GM21529 (cell line): ENCODE measurements around the gene SRRM3.
A peak's percentile ranks its signal among the peaks of the same experiment; 100 is the strongest.
"Not testable (repeated sequence)": the region's sequence is repeated elsewhere in the genome, so short reads cannot be mapped to it uniquely, and the experiment has no call there.

Experiments
- ATAC-seq: cut with Tn5 transposase; IDR thresholded peaks from one replicate; pipeline ENCODE4 v1.9.1; 2021; ENCODE audit not compliant: unreplicated experiment

The SRRM3 gene, protein sequence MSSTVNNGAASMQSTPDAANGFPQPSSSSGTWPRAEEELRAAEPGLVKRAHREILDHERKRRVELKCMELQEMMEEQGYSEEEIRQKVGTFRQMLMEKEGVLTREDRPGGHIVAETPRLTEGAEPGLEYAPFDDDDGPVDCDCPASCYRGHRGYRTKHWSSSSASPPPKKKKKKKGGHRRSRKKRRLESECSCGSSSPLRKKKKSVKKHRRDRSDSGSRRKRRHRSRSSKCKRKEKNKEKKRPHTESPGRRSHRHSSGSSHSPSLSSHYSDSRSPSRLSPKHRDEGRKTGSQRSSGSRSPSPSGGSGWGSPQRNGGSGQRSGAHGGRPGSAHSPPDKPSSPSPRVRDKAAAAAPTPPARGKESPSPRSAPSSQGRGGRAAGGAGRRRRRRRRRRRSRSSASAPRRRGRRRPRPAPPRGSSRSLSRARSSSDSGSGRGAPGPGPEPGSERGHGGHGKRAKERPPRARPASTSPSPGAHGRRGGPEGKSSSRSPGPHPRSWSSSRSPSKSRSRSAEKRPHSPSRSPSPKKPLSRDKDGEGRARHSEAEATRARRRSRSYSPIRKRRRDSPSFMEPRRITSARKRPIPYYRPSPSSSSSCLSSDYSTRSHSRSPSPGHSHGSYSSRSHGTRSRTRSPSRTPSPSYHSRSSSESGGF

DNA sequence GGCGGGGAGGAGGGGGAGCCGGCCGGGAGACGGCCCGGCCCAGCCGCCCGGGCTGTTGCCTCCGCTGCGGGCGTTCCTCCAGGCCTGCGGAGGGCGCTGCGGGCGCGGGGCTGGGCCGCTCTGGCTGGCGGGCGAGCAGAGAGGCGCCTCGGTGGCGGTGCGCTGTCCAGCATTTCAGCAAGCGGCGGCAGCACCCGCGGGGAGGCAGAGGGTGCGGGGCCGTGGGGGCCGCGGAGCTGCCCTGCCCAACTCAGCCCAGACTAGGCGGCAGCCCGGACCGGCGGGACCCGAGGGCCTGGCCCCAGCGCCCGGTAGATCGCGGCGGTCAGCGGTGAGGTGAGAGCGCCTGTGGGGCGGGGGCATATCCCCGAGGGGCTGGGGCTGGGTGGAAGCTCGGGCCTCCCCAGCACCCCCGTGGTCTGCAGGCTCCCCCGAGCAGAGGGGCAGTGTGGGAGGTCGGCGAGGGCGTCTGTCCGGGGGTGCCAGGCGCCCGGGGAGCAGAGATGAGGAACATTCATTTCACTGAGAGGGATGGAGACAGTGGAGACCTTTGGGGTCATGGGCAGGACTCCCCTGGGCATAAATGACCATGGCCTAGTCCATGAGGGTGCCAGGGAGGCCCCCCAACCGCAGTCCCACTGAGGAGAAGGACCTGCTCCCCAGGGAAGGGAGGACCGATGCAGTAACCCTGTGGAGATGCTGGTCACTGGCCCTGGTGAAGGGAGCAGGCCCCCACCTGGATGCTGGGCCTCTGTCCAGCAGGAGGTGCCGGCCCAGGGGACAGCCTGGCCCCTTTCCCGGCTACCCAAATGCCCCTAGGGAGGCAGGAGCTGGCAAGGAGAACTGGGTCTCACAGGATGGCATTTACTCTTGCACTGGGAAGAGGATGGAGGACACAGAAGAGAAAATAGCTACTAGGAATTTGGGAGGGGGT, at the start of gene SRRM3:
SRRM3 (plus strand) TSS at position 165 of the 934 bp plus-strand sequence. CDS start 33,171 bp downstream, outside the sequence.
- ATAC-seq = peak; percentile 59

DNA sequence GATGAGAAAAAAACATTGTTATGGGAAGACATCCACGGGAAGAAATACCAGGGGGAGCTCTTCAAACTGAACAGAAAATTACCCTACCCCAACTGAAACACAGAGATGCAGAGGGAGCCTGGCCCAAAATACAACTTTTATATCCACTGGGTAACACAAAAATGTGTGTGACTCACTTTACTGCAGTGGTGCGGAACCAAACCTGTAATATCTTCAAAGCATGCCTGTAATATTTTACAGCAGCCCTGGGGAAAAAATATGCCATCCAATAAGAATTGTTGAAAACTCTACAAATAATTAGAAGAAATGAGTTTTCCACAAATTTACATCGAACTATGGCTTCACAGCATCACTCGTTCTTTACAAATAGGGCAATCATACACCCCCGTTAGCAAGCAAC, 49.8 kb upstream of the SRRM3 start:
- ATAC-seq = no peak

DNA sequence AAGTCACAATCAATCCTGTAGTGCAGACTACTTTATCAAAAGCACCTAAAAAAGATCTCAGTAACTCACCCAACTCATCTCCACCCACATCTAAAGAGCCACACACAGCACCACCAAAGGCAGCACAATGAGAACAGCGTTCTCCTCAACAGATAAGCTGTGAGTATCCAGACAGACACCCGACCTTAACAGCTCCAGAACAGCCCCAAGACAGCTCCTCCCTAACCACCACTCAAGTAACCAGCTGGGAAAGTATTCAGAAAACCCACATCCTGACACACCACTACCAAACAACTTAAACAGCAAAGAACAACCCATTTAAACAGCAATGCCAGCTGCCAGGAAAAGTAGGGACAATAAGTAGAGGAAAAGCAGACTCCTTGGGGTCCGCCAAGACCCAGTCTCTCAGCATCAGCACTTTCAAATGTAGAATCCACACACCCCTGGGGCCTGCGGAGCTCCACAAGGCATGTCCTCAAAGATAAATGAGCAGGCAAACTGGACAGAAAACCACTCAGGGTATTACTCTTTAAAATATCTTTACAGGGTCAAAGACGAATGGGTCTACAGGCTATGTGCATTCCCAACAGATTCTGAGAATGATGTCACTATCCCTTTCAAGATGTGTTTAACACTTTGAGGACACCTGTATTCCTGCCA, 48.0 kb upstream of the SRRM3 start:
- not testable (repeated sequence) for ATAC-seq

DNA sequence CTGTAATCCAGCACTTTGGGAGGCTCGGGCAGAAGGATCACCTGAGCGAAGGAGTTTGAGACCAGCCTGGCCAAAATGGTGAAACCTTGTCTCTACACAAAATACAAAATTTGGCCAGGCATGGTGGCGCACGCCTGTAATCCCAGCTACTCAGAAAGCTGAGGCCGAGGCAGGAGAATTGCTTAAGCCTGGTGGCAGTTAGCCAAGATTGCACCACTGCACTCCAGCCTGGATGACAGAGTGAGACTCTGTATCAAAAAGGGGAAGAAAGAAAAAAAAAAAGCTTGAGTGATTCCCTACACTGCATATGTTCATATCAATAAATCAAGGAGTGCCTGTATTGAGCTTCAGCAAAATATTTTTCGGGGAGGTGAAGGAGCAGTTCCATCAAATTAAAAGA, 45.8 kb upstream of the SRRM3 start:
- ATAC-seq = no peak

DNA sequence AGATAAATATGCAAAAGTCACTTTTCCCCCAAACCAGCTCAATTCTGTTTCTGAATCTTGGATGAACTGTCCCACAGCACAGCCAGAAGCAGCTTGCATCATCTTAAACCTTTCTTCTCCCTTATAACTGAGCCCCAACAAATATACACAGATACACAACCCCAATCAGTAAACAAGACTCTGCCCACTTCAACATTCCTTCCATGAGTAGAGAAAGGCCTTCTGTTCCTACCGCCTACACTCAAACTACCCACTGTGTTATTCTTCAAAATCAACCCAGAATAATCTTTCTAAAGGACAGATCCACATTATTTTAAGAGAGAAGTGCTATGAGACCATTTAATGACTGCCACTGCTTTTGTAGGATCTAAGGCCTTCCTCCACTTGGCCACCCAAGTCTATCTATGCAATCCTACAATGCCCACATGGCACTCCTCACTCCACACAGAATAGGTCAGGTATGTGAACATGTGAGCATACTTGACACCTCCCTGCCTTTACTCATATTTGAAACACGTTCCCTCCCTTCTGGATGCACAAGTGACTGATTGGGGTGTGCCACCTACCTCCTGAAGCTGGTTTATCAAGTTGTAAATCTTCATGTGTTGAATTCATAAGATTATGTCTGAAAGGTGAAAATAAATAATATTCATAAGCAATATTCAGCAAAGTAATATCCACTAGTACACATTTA, 44.6 kb upstream of the SRRM3 start:
- ATAC-seq = not testable (repeated sequence)

DNA sequence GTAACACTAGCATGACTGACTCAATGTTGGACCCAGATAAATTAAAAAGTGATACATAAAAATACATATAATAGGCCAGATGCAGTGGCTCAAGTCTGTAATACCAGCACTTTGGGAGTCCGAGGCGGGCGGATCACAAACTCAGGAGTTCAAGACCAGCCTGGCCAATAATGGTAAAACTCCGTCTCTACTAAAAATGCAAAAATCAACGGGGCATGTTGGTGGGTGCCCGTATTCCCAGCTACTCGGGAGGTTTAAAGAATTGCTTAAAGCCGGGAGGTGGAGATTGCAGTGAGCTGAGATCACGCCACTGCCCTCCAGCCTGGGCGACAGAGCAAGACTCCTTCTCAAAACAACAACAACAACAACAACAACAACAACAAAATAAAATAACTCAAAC, 43.3 kb upstream of the SRRM3 start:
- ATAC-seq = not testable (repeated sequence)

DNA sequence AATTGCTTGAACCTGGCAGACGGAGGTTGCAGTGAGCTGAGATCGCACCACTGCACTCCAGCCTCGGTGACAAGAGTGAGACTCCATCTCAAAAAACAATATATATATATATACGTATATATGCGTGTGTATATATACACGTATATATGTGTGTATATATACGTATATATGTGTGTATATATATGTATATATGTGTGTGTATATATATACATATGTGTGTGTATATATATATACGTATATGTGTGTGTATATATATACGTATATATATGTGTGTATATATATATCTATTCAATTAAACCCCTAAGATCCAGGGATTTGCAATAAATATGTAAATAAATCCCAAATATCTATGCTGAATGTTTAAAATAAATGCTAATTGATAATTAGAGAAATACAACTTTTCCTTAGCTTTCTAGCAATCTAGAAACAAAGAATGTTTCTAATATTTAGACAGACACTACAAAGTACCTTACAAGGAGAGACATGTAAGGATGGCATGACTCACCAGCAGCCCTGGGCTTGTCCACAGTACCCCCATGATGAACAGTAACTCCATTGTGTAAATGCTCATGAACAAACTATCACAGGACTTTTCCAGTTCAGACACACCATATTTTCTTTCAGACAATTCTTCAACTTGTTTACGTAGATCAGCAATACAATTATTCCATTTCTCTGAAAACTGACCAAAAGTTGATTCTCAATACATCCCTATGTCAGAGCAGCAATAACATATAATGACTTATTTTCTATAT, 39.1 kb upstream of the SRRM3 start:
- ATAC-seq = not testable (repeated sequence)

DNA sequence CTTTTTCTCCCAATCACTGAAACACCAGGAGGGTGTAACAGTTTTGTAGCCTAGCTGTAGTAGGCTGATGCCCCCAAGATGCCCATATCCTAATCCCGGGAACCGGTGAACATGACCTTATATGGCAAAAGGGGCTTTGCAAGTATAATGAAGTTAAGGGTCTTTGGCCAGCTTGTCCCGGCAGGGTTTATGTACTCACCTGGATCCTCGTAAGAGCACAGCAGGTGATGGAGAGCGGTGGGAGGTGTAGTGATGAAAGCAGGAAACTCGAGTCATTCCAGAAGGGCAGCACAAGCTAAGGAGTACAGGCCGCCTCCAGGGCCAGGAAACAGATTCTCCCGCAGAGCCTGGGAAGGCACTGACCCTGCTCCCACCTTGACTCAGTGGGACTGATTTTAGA, 37.9 kb upstream of the SRRM3 start:
- not testable (repeated sequence) for ATAC-seq

DNA sequence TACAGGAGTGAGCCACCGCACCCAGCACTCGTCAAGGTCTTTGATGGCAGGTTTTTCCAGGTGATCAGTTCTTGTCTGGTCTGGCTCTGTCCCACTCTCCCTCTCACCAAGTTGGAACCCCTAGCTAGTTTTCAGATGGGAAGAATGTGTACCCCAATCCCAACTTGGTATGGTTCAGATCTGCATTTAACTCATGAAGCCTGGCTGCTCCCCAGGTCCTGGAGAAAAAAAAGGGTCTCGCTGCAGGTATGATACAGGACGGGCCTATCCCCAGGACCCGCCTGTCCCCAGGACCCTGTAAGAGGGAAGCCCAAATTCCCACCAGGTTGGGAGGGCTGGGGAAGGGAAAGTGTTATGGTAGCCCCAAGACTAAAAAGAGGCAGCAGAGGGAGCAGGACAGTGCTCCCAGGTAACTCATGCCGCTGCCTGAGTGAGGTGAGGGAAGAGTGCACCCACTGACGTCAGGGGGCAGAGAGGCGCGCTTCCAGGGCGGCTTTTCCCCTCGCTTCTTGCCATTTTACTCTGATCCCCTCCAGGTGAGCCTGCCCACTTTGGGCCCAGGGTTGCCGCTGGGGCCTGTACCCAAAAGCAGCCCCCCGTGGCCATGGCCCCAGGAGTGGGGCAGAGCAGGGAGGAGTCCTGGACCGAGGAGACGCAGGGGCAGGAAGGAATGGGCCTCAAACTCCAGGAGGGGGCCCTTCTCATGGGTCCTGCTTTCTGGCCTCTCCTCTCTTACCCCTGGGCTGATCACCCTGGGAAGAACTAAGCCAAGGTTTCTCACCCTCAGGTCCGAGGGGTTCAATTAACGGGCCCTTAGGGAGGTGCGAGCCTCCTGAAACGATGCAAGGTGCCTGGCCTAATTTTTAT, 36.4 kb upstream of the SRRM3 start:
- ATAC-seq = no peak

DNA sequence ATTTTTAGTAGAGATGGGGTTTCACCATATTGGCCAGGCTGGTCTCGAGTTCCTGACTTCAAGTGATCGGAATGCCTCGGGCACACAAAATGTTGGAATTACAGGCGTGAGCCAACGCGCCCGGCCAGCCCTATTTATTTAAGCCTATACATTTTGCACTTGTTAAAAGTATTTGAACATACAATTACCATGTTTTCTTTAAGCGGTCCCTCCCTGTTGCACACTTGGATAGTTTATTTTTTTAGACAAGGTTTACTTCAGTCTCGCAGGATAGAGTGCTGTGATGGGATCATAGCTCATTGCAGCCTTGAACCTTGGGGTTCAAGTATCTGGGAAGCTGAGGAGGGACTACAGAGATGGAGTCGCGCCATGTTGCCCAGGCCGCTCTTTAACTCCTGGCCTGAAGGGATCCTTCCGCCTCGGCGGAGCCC, 35.7 kb upstream of the SRRM3 start:
- peak; percentile 2 for ATAC-seq

DNA sequence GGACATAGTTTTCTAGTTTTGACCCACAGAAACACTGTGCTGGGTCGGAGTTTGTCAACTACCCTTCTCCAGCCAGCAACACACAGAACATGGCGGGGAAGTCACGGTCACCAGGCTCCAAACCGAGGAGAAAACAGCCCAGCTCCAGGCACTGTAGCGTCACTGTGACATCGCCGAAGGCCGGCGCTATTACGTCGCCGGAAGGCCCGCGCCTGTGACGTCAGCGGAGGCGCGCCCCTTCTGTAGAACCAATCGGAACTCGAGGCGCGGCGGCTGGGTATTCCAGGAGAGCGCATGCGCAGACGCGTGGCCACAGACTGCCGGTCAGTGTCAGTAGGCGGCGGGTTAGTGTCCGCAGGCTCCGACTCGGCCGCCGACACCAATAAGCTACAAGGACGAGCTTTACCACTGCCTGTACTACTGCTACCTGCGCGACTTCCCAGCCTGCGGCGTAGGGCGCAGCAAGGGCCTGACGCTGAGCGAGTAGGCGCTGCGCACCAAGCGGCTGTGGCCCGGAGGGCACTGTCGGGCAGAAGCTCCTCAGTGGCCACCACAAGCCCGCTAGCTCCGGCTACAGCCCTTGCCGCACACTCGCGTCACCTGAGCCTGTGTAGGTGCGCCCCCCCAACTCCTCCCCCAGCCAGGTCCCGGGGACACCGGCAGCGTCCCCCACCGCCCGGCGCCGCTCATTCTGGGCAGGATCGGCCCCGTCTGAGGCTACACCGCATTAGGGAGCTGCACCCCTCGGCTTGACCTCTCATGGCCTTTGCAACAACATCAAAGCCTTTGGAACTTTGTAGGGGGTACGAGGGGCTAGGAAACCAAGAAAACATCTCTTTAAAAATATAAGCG, 35.1 kb upstream of the SRRM3 start:
- peak; percentile 82 for ATAC-seq

DNA sequence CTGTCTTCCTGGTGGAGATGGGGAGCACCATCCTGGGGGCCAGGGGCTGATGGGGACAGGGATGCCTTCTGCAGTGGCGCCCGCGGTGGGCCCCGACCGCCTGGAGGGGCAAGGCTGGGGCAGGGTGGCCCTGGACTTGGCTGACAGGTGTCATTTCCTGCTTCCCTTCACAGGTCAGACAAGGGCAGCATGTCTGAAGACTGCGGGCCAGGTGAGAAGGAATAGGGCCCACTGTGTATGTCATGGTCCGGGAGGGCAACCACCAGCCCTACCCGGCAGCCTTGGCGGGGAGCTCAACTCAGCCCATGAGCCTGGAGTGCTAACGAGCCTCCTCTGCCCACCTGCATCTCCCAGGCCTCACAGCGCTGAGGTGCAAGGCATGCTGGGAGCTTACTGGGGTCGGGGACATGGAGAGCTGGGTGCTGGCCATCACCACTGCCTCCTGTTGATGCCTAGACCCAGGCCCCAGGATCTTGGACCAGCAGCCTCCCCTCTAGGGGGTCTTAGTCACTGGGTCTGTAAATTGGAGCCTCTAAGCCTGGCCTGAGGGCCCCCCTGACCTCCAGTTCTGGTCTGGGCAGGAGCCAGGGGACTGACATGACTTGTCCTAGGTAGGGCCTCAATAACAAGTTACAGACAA, 28.0 kb upstream of the SRRM3 start:
- no peak for ATAC-seq

DNA sequence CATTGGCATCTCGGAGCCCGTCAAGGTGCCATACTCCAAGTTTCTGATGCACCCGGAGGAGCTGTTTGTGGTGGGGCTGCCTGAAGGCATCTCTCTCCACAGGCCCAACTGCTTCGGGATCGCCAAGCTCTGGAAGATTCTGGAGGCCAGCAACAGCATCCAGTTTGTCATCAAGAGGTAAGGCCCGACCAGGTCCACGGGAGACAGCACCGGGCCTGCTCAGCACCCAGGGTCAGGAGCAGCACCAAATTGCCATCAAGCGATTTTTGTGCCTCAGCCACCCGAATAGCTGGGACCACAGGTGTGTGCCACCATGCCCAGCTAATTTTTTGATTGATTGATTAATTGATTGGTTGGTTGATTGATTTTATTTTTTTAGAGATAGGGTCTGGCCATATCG, 24.7 kb upstream of the SRRM3 start:
- ATAC-seq = not testable (repeated sequence)

DNA sequence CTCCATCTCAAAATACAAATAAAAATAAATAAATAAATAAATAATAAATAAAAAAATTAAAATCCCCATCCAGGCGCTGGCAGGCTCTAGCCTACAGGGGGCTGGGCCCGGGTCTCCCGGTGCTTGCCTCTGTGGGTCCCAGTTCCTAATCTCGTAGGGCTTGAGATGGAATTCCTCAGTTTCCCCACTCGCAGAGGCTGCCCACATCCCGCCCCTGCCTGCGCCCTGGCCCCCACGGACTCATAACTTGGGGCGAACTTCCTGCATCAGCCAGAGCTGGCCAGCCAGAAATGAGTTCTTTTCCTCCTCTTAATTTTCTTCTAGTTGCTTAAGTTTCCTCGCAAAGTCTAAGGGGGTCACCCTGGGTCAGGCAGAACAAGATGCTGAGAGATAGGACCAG, 22.0 kb upstream of the SRRM3 start:
- ATAC-seq = no peak

DNA sequence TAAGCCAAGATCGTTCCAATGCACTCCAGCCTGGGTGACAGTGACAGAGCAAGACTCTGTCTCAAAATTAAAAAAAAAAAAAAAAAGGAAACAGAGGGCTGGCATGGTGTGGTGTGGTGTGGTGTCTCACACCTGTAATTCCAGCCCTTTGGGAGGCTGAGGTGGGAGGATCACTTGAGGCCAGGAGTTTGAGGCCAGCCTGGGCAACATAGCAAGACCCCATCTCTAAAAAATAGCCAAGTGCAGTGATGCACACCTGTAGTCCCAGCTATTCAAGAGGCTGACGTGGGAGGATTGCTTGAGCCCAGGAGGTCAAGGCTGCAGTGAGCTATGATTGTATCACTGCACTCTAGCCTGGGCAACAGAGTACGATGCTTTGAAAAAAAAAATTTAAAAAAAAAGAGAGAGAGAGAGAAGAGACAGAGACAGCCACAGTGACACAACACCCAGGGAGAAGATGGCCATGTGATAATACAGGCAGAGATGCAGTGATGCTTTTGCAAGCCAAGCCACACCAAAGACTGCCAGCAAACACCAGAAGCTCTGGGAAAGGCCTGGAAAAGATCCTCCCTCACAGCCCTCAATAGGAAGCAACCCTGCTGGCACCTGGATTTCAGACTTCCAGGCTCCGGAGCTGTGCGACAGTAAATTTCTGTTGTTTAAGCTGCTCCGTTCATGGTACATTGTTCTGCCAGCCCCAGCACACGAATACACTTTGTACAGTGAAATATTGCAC, 19.3 kb upstream of the SRRM3 start:
- ATAC-seq = no peak

DNA sequence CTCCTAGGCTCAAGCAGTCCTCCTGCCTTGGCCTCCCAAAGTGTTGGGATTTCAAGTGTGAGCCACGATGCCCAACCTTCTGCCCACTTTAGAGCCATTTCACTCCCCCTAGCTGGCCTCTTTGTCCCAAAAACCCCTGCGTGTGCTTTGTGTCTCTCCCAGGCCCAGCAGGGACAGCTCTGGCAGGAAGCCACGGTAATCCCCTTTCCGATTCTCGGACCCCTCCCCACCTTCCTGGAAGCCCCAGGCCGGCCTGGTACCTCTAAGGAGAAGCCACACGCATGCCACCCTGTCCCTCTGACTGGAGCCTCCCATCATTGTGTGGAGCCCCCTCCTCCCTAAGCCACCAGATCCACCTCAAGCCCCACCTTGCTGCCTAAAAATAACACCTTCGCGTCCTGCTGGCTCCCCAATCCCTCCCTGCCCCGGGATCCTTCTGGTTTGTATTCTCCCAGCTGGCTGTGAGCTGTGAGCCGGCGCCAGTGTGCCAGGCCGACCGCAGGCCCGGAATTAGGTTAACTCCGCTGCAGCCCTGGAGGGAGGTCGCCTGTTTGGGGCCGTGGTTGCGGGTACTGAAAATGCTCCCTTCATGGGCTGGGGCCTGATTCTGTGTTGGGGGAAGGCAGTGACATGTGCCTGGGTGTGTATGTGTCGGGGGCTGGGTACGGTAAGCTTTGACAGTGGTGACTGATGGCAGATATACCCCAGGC, 16.4 kb upstream of the SRRM3 start:
- ATAC-seq = no peak
